Measurements from ENCODE around the gene B4GALNT4. TPM values are rescaled to one million over a fixed set of nuclear protein-coding genes. Genes with fewer than 3 reads are reported as not detected.
A peak's percentile ranks its signal among the peaks of the same experiment; 100 is the strongest.

B4GALNT4 gene
- total RNA-seq, 6 experiments from 2014 or later, result 0.05 to 0.07 TPM; not detected in 4

DNA sequence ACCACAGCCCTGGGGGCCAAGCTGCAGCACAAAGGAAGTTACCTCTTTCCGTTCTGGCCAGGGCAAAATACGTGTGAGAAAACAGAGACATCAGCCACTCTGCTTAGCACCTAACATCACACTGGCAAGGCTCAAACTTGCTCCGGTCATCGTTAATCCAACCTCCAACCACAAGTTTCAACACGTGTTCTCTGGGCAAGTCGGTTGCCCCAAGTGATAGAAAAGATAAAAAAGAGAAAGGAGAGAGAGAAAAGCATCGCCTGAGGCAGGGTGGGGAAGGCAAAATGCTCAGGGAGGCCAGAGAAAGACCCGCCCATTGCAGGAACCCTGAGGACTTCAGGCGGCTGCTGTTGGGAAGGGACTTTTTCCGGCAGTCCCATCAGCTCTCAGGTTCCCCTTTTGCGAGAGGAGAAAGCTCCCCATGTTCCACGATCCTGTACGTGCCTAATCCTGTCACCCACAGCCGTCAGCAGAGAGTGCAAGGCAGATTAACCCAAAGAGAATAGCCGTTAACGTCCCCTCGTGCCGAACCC, 18.5 kb upstream of the B4GALNT4 start:
- no peak for TF ChIP-seq CTCF (IDR thresholded peaks at IDR 0.05)
- no peak for TF ChIP-seq POLR2A (IDR thresholded peaks at IDR 0.05)
- no peaks in the 10 kb centered on the region for H3K36me3 ChIP-seq
- ATAC-seq (no peak), DNase-seq (no peak)
- H3K4me1 ChIP-seq, result peaks cover 3 to 34% (median 14%) of the 10 kb centered on the region in 4 donors
- intact Hi-C loops (cut with DNase I), result no loop called here
- H3K4me3 ChIP-seq, result no peak overlapping the region
- peak overlapping the region in 1 of 3 donors; percentile 10 for H3K27ac ChIP-seq
- no peaks in the 10 kb centered on the region for H3K9me3 ChIP-seq
- no peaks in the 10 kb centered on the region for H3K27me3 ChIP-seq
- 56% methylated on average over 10 of the region's 18 CpGs for WGBS (ENCODE audit: insufficient coverage, low coverage, low lambda C conversion rate, missing lambda C conversion rate)

DNA sequence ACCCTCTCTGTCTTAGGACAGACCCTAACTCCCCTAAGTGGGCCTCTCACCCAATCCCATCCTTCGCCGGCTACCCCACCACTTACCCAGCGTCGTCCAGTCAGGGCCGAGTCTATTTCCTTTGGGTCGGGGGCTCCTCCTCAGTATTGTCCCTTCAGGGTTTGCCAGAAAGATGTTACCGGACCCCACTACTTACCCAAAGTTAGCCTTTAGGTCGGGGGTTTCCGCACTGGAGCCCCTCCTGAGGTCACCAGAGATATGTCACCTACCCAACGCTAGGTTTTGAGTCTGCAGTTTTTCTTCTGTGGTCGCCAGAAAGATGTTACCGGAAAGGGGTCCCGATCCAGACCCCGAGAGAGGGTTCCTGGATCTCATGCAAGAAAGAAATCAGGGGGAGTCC, 17.9 kb upstream of the B4GALNT4 start:
- no peak for ATAC-seq
- Histone ChIP-seq H3K27ac (peak overlapping the region in 1 of 3 donors; percentile 14), H3K4me3 (no peak overlapping the region), H3K27me3 (no peaks in the 10 kb centered on the region), H3K36me3 (no peaks in the 10 kb centered on the region), H3K9me3 (no peaks in the 10 kb centered on the region), H3K4me1 (peaks cover 3 to 34% (median 14%) of the 10 kb centered on the region in 4 donors)
- intact Hi-C loops (cut with DNase I), result no loop called here
- TF ChIP-seq POLR2A (IDR thresholded peaks at IDR 0.05), result no peak
- TF ChIP-seq CTCF (IDR thresholded peaks at IDR 0.05), result no peak
- no peak for DNase-seq
- 97% methylated on average over 11 of the region's 14 CpGs for WGBS (ENCODE audit: insufficient coverage, low coverage, low lambda C conversion rate, missing lambda C conversion rate)

- no peak overlapping the region for H3K4me3 ChIP-seq
- no peak for TF ChIP-seq CTCF (IDR thresholded peaks at IDR 0.05)
- TF ChIP-seq POLR2A (IDR thresholded peaks at IDR 0.05), result no peak
- ATAC-seq, result no peak
- H3K27ac ChIP-seq, result peak overlapping the region; percentile 99 to 100 (median 100)
- H3K36me3 ChIP-seq, result no peaks in the 10 kb centered on the region
- H3K4me1 ChIP-seq, result peaks cover 3 to 34% (median 14%) of the 10 kb centered on the region in 4 donors
- no peaks in the 10 kb centered on the region for H3K27me3 ChIP-seq
- intact Hi-C loops (cut with DNase I), result no loop called here
- 83% methylated on average over 10 of the region's 12 CpGs for WGBS (ENCODE audit: insufficient coverage, low coverage, low lambda C conversion rate, missing lambda C conversion rate)
- no peak for DNase-seq
- H3K9me3 ChIP-seq, result no peaks in the 10 kb centered on the region
These were observed 16.8 kb upstream of the B4GALNT4 start for GRCh38 chr11:352456-353031.

DNA sequence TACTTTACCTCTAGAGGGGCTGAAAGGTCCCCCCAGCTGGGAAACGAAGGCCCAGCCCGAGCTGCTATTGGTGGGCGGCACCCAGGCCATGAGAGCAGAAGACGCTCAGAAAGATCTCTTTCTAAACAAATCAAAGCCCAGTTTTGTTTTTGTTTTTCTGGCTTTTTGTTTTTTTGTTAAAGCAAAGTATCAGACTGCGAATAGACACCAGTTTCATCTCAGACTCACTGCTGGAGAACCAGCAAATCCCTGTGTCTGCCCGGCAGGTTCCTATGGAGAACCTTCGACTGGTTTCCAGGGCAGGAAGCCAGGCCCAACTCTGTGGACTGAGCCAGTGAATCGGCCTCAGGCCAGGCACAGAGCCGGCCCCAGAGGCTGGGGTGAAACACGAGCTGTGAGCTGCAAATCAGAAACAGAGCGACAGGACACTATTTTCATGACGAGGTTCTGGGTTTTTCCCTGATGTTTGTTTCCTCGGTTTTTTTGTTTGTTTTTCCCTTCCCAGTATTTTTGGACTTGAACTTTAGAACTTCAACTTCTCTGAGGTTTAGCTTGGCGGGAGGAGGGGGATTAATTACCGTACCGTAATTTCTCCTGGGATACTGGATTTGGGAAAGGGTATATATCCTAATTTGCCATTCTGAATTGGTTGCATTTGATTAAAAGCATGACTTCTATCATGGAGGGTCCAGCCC, 16.0 kb upstream of the B4GALNT4 start:
- Histone ChIP-seq H3K4me1 (peaks cover 3 to 34% (median 14%) of the 10 kb centered on the region in 4 donors), H3K36me3 (no peaks in the 10 kb centered on the region), H3K27ac (peak overlapping the region; percentile 99 to 100 (median 100)), H3K9me3 (no peaks in the 10 kb centered on the region), H3K4me3 (peak overlapping the region; percentile 23 to 30 (median 24)), H3K27me3 (no peaks in the 10 kb centered on the region)
- intact Hi-C loops (cut with DNase I), result no loop called here
- 16% methylated on average over 16 of the region's 16 CpGs for WGBS (ENCODE audit: insufficient coverage, low coverage, low lambda C conversion rate, missing lambda C conversion rate)
- ATAC-seq, result peak; percentile 75 to 82 (median 76)
- peak; percentile 94 to 97 (median 96) for DNase-seq
- TF ChIP-seq CTCF (IDR thresholded peaks at IDR 0.05) (no peak), POLR2A (IDR thresholded peaks at IDR 0.05) (peak; percentile 89)
